HG03064 (cell line): ENCODE measurements around the gene RNF149.

Source experiments
- ATAC-seq: cut with Tn5 transposase; IDR thresholded peaks from one replicate; pipeline ENCODE4 v1.9.1; 2021; ENCODE audit warnings: low read depth; ENCODE audit not compliant: unreplicated experiment

Gene RNF149

GRCh38 chr2:101300164-101300563 is 8.3 kb downstream of the RNF149 start:
- ATAC-seq, result no peak

DNA sequence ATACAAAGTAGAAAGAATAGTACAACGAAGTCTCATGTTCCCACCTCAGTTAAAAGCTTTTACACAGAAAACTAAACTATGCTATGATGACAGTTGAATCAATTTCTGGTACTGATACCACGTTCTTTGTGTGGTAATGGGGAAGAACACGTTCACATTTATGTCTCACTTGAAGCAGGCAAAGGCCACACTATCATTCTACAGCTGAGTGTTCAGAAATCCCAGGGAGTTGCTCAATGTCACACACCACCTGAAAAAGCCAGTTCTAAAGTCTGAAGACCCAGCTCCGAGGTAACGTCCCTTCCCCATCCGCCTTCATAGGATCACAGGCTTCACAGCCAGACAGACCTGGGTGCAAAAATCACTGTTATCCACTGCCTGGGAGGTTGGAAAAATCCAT is 8.9 kb downstream of the RNF149 start:
- no peak for ATAC-seq

- no peak for ATAC-seq
Measured at GRCh38 chr2:101297383-101297782, 11.1 kb downstream of the RNF149 start.

GRCh38 chr2:101296371-101296770 is 12.1 kb downstream of the RNF149 start:
- no peak for ATAC-seq

DNA sequence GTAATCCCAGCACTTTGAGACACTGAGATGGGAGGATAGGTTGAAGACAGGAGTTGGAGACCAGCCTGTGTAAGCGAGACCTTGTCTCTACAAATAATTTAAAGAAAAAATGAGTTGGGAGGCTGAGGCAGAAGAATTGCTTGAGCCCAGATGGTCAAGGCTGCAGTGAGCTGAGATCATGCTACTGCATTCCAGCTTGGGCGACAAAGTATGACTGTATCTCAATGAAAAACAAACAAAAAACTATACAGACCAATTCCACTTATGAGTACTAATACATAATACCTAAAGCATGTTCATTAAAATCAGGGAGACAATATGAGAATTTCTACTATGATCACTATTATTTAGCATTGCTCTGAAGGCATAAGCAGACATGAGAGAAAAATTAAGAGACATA is 12.6 kb downstream of the RNF149 start:
- ATAC-seq, result no peak

GRCh38 chr2:101294861-101295260 is 13.6 kb downstream of the RNF149 start:
- no peak for ATAC-seq

DNA sequence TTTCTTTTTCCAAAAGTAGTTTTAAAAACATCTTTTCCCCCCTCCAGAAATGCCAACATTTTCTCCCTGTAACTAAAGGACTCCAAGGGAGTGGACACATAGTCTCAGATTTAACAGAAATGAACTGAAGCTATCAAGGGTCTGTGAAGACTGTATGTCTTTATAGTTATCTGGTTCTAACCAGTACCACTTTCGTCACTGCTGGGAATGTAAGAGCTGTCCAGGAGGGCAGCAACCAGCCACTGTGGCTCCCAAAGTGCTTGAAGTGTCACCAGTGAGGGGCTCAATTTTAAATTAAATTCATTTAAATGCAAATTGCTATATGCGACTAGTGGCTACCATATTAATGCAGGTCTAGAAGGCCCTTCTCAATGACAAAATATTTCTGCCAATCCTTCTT is 15.0 kb downstream of the RNF149 start:
- no peak for ATAC-seq

GRCh38 chr2:101291973-101292372 is 16.5 kb downstream of the RNF149 start:
- peak; percentile 67 for ATAC-seq

DNA sequence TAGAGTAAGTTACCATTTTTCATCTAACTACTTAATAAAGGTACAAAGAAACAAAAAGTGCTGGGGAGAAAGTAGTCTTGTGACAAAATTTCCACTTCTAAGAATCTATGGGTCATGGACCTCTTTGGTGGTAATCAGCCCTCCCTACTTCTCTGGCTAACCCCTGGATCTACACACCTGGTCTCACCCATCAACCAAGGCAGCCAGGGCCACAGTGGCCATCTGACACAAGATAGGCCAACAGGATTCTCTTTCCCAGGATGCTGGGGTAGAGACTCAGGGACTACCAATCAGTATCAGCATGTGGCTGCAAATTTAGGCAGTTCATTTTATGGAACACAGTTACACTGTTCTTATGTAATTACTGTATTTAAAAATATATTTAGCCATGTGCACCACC is 17.8 kb downstream of the RNF149 start:
- no peak for ATAC-seq

GRCh38 chr2:101287303-101287702 is 21.2 kb downstream of the RNF149 start:
- ATAC-seq, result no peak

GRCh38 chr2:101286684-101287083 is 21.8 kb downstream of the RNF149 start:
- ATAC-seq, result no peak

DNA sequence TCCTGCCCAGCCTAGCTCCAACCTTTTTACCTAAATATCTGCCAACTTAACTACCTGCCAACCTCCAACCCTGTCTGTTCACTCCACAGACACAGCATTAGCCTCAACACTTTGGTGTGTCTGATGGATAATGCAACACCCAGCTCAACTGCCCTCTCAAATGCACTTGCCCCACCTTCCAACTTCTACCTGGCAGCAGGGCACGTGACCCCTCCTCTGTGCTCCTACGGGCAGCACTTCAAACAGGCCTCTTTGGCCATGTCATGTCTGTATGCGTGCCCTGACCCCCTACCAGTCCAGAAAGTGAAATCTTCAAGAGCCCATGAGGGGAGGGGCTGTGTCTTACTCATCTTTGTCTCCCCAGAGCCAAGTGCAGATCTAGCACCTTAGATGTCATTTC is 25.5 kb downstream of the RNF149 start:
- no peak for ATAC-seq

DNA sequence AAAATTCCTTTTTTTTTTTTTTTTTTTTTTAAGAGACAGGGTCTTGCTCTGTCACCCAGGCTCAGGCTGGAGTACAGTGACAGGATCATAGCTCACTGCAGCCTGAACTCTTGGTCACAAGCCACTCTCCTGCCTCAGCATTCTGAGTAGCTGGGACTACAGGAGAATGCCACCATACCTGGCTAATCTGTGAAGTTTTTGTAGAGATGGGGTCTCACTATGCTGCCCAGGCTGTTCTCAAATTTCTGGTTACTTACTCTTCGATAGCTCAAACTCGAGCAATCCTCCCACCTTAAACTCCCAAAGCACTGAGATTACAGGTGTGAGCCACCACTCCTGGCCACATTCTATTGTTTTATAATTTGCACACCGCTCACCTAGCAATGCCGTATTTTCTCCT is 27.0 kb downstream of the RNF149 start:
- no peak for ATAC-seq

DNA sequence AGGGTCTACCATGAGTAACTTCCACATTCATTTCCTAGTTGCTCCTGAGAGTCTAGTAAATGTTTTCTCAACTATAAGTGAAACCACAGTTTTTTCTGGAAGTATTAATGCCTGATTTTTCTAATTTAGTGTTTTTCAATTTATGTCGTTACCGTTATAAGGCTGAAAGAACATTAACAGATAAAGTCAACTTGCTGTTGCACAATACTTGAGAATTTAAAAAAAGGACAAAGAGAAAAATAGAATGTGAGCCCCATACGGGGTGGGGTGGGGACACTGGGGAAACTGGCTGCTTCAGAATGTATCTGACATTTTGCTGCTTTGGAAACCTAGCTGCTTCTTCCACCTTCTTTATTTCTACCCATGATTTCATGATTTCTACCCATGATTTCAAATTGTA is 29.6 kb downstream of the RNF149 start:
- ATAC-seq, result no peak

DNA sequence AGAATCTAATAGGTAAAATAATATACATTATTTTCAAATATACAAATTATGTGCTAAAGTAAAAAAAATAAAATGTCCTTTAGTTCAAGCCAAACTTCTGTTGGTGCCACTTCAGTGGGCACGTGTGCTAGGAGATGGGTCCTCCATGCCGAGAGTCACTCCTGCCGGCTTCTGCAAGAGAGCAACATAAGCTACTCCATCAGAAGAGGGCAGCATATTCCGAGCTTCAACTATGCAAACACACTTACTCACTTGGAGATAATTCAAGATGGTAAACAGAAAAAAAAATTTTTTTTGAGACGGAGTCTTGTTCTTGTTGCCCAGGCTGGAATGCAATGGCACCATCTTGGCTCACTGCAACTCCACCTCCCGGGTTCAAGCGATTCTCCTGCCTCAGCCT is 31.4 kb downstream of the RNF149 start:
- ATAC-seq, result no peak

- no peak for ATAC-seq
Measured at GRCh38 chr2:101274142-101274541, 34.4 kb downstream of the RNF149 start.

DNA sequence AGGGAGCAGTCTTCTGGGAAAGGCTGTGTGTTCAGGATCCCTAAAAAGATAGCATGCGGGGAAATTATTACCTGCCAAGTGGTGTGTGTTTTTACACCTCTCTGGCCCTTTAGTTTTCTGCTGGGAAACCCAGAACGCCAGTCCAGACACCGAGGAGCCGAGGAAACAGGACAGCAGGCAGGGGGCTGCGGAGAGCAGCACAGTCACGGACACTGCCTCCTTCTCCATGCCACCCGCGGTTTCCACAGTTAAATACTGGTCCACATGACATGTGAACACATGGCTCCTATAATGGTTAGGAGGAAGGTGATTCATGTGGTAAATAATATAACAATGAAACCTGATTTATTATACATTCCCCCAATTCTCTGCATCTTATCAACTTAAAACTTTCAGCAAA is 35.4 kb downstream of the RNF149 start:
- ATAC-seq, result no peak

GRCh38 chr2:101272045-101272784 is 36.3 kb downstream of the RNF149 start:
- peak; percentile 60 for ATAC-seq

GRCh38 chr2:101270700-101271259 is 37.7 kb downstream of the RNF149 start:
- no peak for ATAC-seq

DNA sequence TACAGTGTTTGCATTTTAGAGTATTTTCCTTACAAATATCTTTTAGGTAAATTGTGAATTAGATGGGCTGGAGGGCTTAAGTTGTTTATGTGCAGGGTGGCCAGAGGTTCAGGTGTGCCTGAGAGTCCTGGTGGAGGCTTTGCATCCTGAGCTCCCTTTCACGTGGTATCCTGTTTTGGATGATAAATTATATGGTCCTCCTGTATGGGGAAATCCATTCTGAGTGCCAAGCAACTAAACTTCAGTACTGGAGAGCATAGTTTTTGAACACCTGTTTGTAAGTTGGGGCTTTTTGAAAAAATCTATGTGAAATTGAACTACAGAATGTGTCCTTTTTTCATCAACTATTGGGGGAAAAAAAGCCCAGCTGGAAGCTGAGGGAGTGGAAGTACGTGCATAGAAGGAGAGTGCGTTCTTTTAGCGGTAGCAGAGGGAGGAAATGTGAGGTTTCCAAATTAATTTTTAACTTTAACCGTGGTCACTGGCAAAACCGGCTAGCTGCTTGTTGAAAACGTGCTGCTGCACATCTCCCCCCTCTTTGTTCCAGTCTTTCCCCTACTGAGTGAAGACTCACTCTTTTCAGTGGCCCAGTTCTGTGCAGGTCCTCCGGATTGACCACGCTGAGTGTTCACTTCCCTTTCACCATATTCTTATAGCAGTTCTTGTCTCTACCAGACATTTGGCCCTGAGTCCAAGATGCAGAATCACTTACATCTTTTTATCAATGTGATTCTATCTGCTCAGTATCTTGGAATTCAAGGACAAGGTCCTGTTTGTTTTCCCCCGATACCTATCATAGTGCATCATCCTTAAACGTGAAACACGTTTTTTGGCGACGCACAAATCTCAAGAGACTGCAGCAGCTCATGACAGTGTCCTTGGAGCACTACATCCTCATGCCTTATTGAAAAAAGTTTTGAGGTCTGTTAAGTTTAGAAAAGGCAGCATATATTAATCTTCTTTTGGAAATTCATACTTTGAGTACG is 40.5 kb downstream of the RNF149 start:
- peak; percentile 57 for ATAC-seq

DNA sequence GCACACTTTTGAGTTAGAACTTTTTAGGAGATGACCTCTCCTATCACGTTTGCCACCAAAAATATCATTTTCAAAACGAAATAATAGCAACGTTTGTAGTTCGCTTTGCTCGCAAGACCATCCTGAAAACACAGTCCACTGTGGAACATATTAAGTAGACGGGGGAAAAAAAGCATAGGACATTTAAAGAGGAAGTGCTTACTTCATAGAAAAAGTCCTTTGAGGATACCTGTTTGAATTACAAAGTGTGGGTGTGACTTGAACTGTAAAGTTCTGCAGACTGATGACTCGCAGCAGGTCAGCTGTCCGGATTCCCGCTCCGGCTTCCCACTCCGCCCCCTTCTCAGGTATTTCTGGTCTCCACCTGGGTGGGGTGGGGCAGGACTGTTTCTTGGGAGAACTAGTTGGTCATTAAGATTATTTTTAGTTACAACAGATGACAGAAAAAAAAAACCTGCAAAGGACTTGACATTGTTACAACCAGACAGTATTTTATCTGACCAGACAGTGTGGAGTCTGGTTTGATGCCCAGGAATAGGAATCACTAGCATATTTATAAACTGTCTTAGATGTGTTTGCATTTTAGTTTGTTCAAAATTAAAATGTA is 42.5 kb downstream of the RNF149 start:
- ATAC-seq, result no peak
